ENCODE data around the gene SLC12A6. TPM values are rescaled to one million over a fixed set of nuclear protein-coding genes. Genes with fewer than 3 reads are reported as not detected.

Gene SLC12A6
- total RNA-seq, 4 donors from 2014 or later: 20.0 to 43.3 (median 33.5) TPM

GRCh38 chr15:34336231-34336990 lies 1.2 kb downstream of the SLC12A6 start:
- no peak for DNase-seq (ENCODE audit: low spot score)
- TF ChIP-seq, protein P1, sequence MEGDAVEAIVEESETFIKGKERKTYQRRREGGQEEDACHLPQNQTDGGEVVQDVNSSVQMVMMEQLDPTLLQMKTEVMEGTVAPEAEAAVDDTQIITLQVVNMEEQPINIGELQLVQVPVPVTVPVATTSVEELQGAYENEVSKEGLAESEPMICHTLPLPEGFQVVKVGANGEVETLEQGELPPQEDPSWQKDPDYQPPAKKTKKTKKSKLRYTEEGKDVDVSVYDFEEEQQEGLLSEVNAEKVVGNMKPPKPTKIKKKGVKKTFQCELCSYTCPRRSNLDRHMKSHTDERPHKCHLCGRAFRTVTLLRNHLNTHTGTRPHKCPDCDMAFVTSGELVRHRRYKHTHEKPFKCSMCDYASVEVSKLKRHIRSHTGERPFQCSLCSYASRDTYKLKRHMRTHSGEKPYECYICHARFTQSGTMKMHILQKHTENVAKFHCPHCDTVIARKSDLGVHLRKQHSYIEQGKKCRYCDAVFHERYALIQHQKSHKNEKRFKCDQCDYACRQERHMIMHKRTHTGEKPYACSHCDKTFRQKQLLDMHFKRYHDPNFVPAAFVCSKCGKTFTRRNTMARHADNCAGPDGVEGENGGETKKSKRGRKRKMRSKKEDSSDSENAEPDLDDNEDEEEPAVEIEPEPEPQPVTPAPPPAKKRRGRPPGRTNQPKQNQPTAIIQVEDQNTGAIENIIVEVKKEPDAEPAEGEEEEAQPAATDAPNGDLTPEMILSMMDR (IDR thresholded peaks at IDR 0.05): no peak
- ATAC-seq (ENCODE audit: low FRiP score): no peak

GRCh38 chr15:34335176-34336032 lies 2.2 kb downstream of the SLC12A6 start:
- TF ChIP-seq, protein P1 (IDR thresholded peaks at IDR 0.05): no peak
- no peak for ATAC-seq (ENCODE audit: low FRiP score)

GRCh38 chr15:34334672-34335071 lies 2.9 kb downstream of the SLC12A6 start:
- no peak for DNase-seq (ENCODE audit: low spot score)
- ATAC-seq (ENCODE audit: low FRiP score): no peak
- TF ChIP-seq, protein P1 (IDR thresholded peaks at IDR 0.05): no peak

More at GRCh38 chr15:34335176-34336032, 2.2 kb downstream of the SLC12A6 start:
- DNase-seq (ENCODE audit: low spot score): no peak

DNA sequence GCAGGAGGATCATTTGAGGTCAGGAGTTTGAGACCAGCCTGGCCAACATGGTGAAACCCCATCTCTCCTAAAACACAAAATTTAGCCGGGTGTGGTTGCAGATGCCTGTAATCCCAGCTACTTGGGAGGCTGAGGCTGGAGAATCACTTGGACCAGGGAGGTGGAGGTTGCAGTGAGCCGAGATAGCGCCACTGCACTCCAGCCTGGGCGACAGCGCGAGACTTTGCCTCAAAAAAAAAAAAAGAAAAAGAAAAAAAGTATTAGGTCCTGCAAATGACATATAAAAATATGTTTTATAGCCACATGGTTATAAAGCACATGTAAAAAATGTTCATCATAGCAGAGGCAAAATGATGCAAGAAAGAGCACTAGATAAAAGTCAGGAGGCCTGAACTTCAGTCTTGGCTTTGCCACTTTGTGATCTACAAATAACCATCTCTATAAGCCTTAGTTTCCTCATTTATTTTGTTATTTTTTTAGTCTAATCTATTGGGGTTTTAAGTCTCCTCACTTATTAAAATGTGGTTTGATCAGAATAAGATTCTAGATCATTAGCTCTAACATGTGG lies 4.9 kb downstream of the SLC12A6 start:
- no peak for DNase-seq (ENCODE audit: low spot score)
- no peak for ATAC-seq (ENCODE audit: low FRiP score)
- TF ChIP-seq, protein P1 (IDR thresholded peaks at IDR 0.05): no peak

DNA sequence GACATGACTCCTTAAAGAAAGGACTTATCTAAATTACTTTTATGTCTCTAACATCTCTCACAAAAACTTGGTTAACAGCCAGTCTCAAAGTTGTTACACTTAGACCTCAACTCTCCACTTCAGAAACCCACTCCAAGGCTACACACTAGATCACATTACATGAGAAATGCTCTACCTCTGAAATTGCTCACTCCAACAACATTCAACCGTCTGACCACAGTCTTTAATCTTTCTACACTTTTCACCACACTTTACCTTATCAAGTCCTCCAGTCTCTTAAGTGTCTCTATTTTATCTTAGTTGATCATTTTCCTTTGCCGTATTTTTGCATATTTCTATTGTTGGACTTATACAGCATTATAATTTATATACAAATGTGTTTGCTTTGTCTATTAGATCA lies 5.8 kb downstream of the SLC12A6 start:
- no peak for DNase-seq (ENCODE audit: low spot score)
- TF ChIP-seq, protein P1 (IDR thresholded peaks at IDR 0.05): no peak
- ATAC-seq (ENCODE audit: low FRiP score): no peak

GRCh38 chr15:34330279-34330678 lies 7.3 kb downstream of the SLC12A6 start:
- DNase-seq (ENCODE audit: low spot score): no peak
- TF ChIP-seq, protein P1 (IDR thresholded peaks at IDR 0.05): no peak
- ATAC-seq (ENCODE audit: low FRiP score): no peak

Measured in omental fat pad (tissue), 4 donors.